Esophagus muscularis mucosa (tissue), 4 donors: Measurements from ENCODE around the gene SCGN.

Experiments used
- EP300 ChIP-seq: sonication (generic); formaldehyde crosslinking; IDR thresholded peaks from one replicate; pipeline ENCODE4 v1.6.1; 2017; ENCODE audit warnings: antibody characterized with exemption
- POLR2A ChIP-seq: fragments of 450-650 bp; IDR thresholded peaks from one replicate; pipeline ENCODE4 v1.6.1; 2017; ENCODE audit warnings: antibody characterized with exemption, moderate library complexity, mild to moderate bottlenecking, low read depth
- POLR2AphosphoS5 ChIP-seq, 2 donors: sonication (generic); formaldehyde crosslinking; IDR thresholded peaks; one replicate each; pipeline ENCODE4 v1.6.1; 2017; ENCODE audit warnings: antibody characterized with exemption in 2 of 2
- TF ChIP-seq, protein P1 (sequence below), 3 experiments: fragments of 200-600 bp in 2 of 3; fragments of 450-650 bp in 1 of 3; sonication (generic) in 2 of 3; IDR thresholded peaks; one replicate each; pipeline ENCODE4 v1.5.1; 2017 to 2019; ENCODE audit warnings: antibody characterized with exemption in 3 of 3, mild to moderate bottlenecking in 2 of 3, moderate library complexity in 1 of 3

DNA sequence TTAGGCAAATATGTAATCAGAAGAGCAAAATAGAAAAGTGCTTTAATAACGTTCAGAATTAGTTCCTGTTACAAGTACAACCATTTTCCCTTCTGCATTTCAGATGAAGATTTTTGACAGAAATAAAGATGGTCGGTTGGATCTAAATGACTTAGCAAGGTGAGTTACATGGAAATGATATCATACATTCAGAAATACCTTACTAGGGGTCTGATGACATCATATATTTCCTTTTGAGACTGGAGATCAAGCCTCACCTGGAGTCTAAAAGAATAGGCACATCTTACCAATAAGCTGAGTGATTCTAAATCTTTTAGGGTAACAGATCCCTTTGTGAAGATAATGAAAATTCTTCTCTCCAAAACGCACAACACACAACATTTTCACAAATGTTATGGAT, 29.8 kb downstream of the SCGN start:
- no peak for TF ChIP-seq POLR2A
- TF ChIP-seq, protein P1, sequence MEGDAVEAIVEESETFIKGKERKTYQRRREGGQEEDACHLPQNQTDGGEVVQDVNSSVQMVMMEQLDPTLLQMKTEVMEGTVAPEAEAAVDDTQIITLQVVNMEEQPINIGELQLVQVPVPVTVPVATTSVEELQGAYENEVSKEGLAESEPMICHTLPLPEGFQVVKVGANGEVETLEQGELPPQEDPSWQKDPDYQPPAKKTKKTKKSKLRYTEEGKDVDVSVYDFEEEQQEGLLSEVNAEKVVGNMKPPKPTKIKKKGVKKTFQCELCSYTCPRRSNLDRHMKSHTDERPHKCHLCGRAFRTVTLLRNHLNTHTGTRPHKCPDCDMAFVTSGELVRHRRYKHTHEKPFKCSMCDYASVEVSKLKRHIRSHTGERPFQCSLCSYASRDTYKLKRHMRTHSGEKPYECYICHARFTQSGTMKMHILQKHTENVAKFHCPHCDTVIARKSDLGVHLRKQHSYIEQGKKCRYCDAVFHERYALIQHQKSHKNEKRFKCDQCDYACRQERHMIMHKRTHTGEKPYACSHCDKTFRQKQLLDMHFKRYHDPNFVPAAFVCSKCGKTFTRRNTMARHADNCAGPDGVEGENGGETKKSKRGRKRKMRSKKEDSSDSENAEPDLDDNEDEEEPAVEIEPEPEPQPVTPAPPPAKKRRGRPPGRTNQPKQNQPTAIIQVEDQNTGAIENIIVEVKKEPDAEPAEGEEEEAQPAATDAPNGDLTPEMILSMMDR (IDR thresholded peaks at IDR 0.05): no peak
- TF ChIP-seq EP300: no peak
- TF ChIP-seq POLR2AphosphoS5 (IDR thresholded peaks at IDR 0.05): no peak
